GM12878 (cell line): ENCODE measurements around the gene HECTD2. TPM values are rescaled to one million over a fixed set of nuclear protein-coding genes. Genes with fewer than 3 reads are reported as not detected.

ENCODE experiments used
- ATAC-seq: fragments of 200-7000 bp; cut with Tn5 transposase; 3 replicates; pipeline ENCODE4 v1.9.1; 2020; ENCODE audit warnings: mild to moderate bottlenecking, moderate library complexity
- BruUV-seq: library from RNA; stranded (reverse); fragments of 400-500 nt; replicated peaks from 2 replicates; lab custom pipeline; 2021; lab: Mats Ljungman, UMichigan
- CTCF ChIA-PET: fragments of 300-600 bp; sonication (Branson Sonifier 250); formaldehyde crosslinking; extraction: SDS; loops from one replicate; lab custom pipeline; 2021; ENCODE audit warnings: inconsistent platforms; lab: Yijun Ruan, JAX
- POLR2A ChIA-PET: fragments of 350-600 bp; formaldehyde crosslinking; extraction: SDS; loops from one replicate; lab custom pipeline; 2021; ENCODE audit warnings: inconsistent platforms; lab: Charles Lee
- RAD21 ChIA-PET: fragments of 300-600 bp; sonication (Branson Sonifier 250); formaldehyde crosslinking; loops from one replicate; lab custom pipeline; 2023; ENCODE audit warnings: antibody characterized with exemption; ENCODE audit not compliant: unreplicated experiment; lab: Charles Lee
- SMC1A ChIA-PET: fragments of 300-600 bp; sonication (Branson Sonifier 250); formaldehyde crosslinking; loops from one replicate; lab custom pipeline; 2023; ENCODE audit not compliant: unreplicated experiment, uncharacterized antibody; lab: Charles Lee
- DNase-seq: peaks from one replicate; pipeline ENCODE4 v3.0.0-alpha.2; 2011; ENCODE audit warnings: low read depth, low spot score
- FAIRE-seq: peaks from 3 replicates; lab custom pipeline; 2011; peaks lifted over from hg19 to GRCh38; lab: Jason Lieb, UNC
- H2AFZ ChIP-seq: 2 replicates; pipeline ENCODE4 v1.6.0; 2011; ENCODE audit warnings: low read depth, low read length, control low read depth; ENCODE audit not compliant: control insufficient read depth
- H3K27ac ChIP-seq: 2 replicates; pipeline ENCODE4 v1.5.1; 2011; ENCODE audit warnings: control low read depth; ENCODE audit not compliant: control insufficient read depth, insufficient read depth
- H3K27me3 ChIP-seq, 2 experiments: replicated peaks in 1 of 2; 2 replicates each; pipeline versions ENCODE4 v1.6.0 to v1.6.1; 2011; ENCODE audit warnings: low read length in 1 of 2; ENCODE audit not compliant: control insufficient read depth in 2 of 2, insufficient read depth in 2 of 2
- H3K36me3 ChIP-seq, 2 experiments: 2 replicates each; pipeline ENCODE4 v1.5.1; 2011; ENCODE audit warnings: low read length in 1 of 2; ENCODE audit not compliant: control insufficient read depth in 2 of 2, insufficient read depth in 2 of 2
- H3K4me1 ChIP-seq: 2 replicates; pipeline ENCODE4 v1.6.1; 2011; ENCODE audit warnings: mild to moderate bottlenecking, low read length, moderate library complexity, mixed read lengths; ENCODE audit not compliant: control insufficient read depth, insufficient read depth
- H3K4me2 ChIP-seq: 2 replicates; pipeline ENCODE4 v1.6.0; 2011; ENCODE audit warnings: control low read depth; ENCODE audit not compliant: control insufficient read depth, insufficient read depth
- H3K4me3 ChIP-seq: fragments of 200-600 bp; sonication (generic); 2 replicates; pipeline ENCODE4 v1.5.1; 2016
- H3K79me2 ChIP-seq: 2 replicates; pipeline ENCODE4 v1.6.0; 2011; ENCODE audit warnings: low read length; ENCODE audit not compliant: control insufficient read depth, insufficient read depth
- H3K9ac ChIP-seq: 2 replicates; pipeline ENCODE4 v1.8.0; 2011; ENCODE audit warnings: low read length, control low read depth, mixed read lengths; ENCODE audit not compliant: control insufficient read depth, insufficient read depth
- H3K9me3 ChIP-seq: replicated peaks from 3 replicates; pipeline ENCODE4 v1.5.1; 2011; ENCODE audit warnings: mild to moderate bottlenecking, low read length; ENCODE audit not compliant: control insufficient read depth, insufficient read depth
- H4K20me1 ChIP-seq: 2 replicates; pipeline ENCODE4 v1.6.0; 2011; ENCODE audit not compliant: control insufficient read depth, insufficient read depth
- E4F1 ChIP-seq: fragments of 450-650 bp; IDR thresholded peaks from 2 replicates; pipeline ENCODE4 v1.6.1; 2018; ENCODE audit warnings: borderline replicate concordance, mild to moderate bottlenecking; ENCODE audit not compliant: partially characterized antibody
- EED ChIP-seq: sonication (generic); IDR thresholded peaks from 2 replicates; pipeline ENCODE4 v1.6.1; 2016; ENCODE audit warnings: antibody characterized with exemption, low read depth
- FOS ChIP-seq: IDR thresholded peaks from 3 replicates; pipeline ENCODE4 v1.6.1; 2011; ENCODE audit warnings: borderline replicate concordance; ENCODE audit not compliant: insufficient read length; ENCODE audit errors: extremely low read depth
- HDAC2 ChIP-seq: fragments of 200-600 bp; sonication (generic); IDR thresholded peaks from 2 replicates; pipeline ENCODE4 v1.6.1; 2017
- HDGF ChIP-seq: fragments of 450-650 bp; IDR thresholded peaks from 2 replicates; pipeline ENCODE4 v1.6.1; 2016; ENCODE audit warnings: antibody characterized with exemption
- JUNB ChIP-seq: IDR thresholded peaks from 2 replicates; pipeline ENCODE4 v1.6.1; 2016; ENCODE audit warnings: antibody characterized with exemption, mild to moderate bottlenecking
- JUND ChIP-seq: IDR thresholded peaks from 2 replicates; pipeline ENCODE4 v1.6.1; 2012; ENCODE audit warnings: low read depth, mild to moderate bottlenecking, low read length, improper control_type of control experiment, moderate library complexity
- MEF2A ChIP-seq: IDR thresholded peaks from 2 replicates; pipeline ENCODE4 v1.6.1; 2011; ENCODE audit warnings: low read depth, mild to moderate bottlenecking, low read length, moderate library complexity; ENCODE audit not compliant: insufficient read depth
- NFYB ChIP-seq: IDR thresholded peaks from 2 replicates; pipeline ENCODE4 v1.6.1; 2011; ENCODE audit warnings: low read depth, mild to moderate bottlenecking, low read length, improper control_type of control experiment, moderate library complexity; ENCODE audit not compliant: insufficient read depth
- NKRF ChIP-seq: fragments of 450-650 bp; conservative IDR thresholded peaks from 2 replicates; pipeline ENCODE4 v1.6.1; 2017; ENCODE audit warnings: mild to moderate bottlenecking, moderate library complexity
- POLR2A ChIP-seq: IDR thresholded peaks from 2 replicates; pipeline ENCODE4 v1.6.1; 2011; ENCODE audit warnings: low read depth, mild to moderate bottlenecking, low read length
- STAT1 ChIP-seq: fragments of 450-650 bp; conservative IDR thresholded peaks from 2 replicates; pipeline ENCODE4 v1.6.1; 2014; ENCODE audit warnings: antibody characterized with exemption, mild to moderate bottlenecking
- WRNIP1 ChIP-seq: IDR thresholded peaks from 2 replicates; pipeline ENCODE4 v1.6.1; 2011; ENCODE audit warnings: low read depth, low read length, improper control_type of control experiment, borderline replicate concordance
- ZBED1 ChIP-seq: IDR thresholded peaks from 2 replicates; pipeline ENCODE4 v1.6.1; 2016; ENCODE audit warnings: borderline replicate concordance
- ZNF384 ChIP-seq: IDR thresholded peaks from 2 replicates; pipeline ENCODE4 v1.6.1; 2012; ENCODE audit warnings: low read depth, mild to moderate bottlenecking, low read length, improper control_type of control experiment, borderline replicate concordance
- ZNF687 ChIP-seq: fragments of 450-650 bp; IDR thresholded peaks from 2 replicates; pipeline ENCODE4 v1.6.1; 2017; ENCODE audit warnings: mild to moderate bottlenecking, moderate library complexity
- WGBS: methylation state at CpG from one replicate; pipeline ENCODE4 v1.1.6; 2016; ENCODE audit warnings: low lambda C conversion rate; ENCODE audit not compliant: insufficient replicate concordance, insufficient coverage; ENCODE audit errors: missing lambda C conversion rate; 5-methylcytosine and 5-hydroxymethylcytosine counted together
- in situ Hi-C: fragments of 300-500 bp; cut with MboI; formaldehyde crosslinking; loops from 9 replicates; pipeline ENCODE4 v1.14.3; 2018; ENCODE audit warnings: mixed read lengths
- intact Hi-C: fragments of 100-400 bp; cut with micrococcal nuclease; formaldehyde crosslinking; loops from one replicate; pipeline ENCODE4 v1.14.2; 2022; ENCODE audit not compliant: unreplicated experiment
- polyA plus RNA-seq, 11 experiments: library from polyadenylated mRNA; depleted of rRNA in 4 of 11; unstranded in 6 of 11; stranded (reverse) in 5 of 11; fragments of >200 nt; fragmentation: Nextera tagmentation in 4 of 11; fragmentation: Illumina TruSeq in 1 of 11; extraction: Ambion mirVana in 4 of 11; extraction: Trizol in 1 of 11; gene quantifications; 1 replicate in 1 of 11; 2 replicates in 10 of 11; pipeline versions ENCODE4 v1.2.1 to v1.2.3, GENCODE V29; 2011 to 2016; ENCODE audit warnings: inconsistent platforms in 2 of 11, missing spikeins in 2 of 11, low read depth in 1 of 11
- total RNA-seq, 4 experiments: library from RNA; depleted of rRNA in 3 of 4; stranded (reverse); fragments of >200 nt in 3 of 4; fragmentation: Illumina TruSeq in 1 of 4; extraction: Trizol in 1 of 4; gene quantifications; 2 replicates each; pipeline versions ENCODE4 v1.2.1 to v1.2.3, GENCODE V29; 2013 to 2021

HECTD2 gene
- total and polyA plus RNA-seq, 10 of the 15 experiments (the other 5 are each of a cell fraction or from before 2014, with no cell fraction given) = 0.87 to 3.0 (median 1.7) TPM

- SMC1A ChIA-PET = no interaction called here
- Histone ChIP-seq H3K4me1 (no peaks in the 10 kb centered on the region), H3K27me3 (no peaks in the 10 kb centered on the region), H2AFZ (no peak overlapping the region), H3K36me3 (no peaks in the 10 kb centered on the region), H3K9me3 (no peaks in the 10 kb centered on the region), H3K9ac (no peak overlapping the region), H4K20me1 (no peaks in the 10 kb centered on the region), H3K4me3 (no peak overlapping the region), H3K4me2 (no peak overlapping the region), H3K27ac (no peak overlapping the region), H3K79me2 (no peaks in the 10 kb centered on the region)
- 86% methylated on average over 2 of the region's 2 CpGs for WGBS
- DNase-seq (no peak), FAIRE-seq (no peak), ATAC-seq (no peak)
- intact Hi-C loops (no loop called here), in situ Hi-C loops (no loop called here)
- CTCF ChIA-PET = no interaction called here
- no TSS peak for BruUV-seq
- RAD21 ChIA-PET = no interaction called here
- POLR2A ChIA-PET = no interaction called here
- TF ChIP-seq STAT1 (no peak), JUND (no peak), ZNF687 (no peak), POLR2A (no peak), FOS (no peak), NKRF (no peak), NFYB (no peak), EED (no peak), JUNB (no peak), MEF2A (no peak), HDGF (no peak), WRNIP1 (no peak), E4F1 (no peak), ZBED1 (no peak), HDAC2 (no peak), ZNF384 (no peak)
Measured at GRCh38 chr10:91464500-91464899, 54.4 kb downstream of the HECTD2 start.
